GM12891 (cell line): ENCODE results near the gene NFATC2.

Source experiments
- PAX5 ChIP-seq: IDR thresholded peaks from 2 replicates; pipeline ENCODE4 v1.6.1; 2011; ENCODE audit warnings: low read length, moderate library complexity, mild to moderate bottlenecking; ENCODE audit not compliant: insufficient read depth, severe bottlenecking
- POLR2A ChIP-seq: IDR thresholded peaks from 2 replicates; pipeline ENCODE4 v1.6.1; 2011; ENCODE audit warnings: low read depth, low read length, control low read depth
- POLR2AphosphoS5 ChIP-seq: IDR thresholded peaks from 2 replicates; pipeline ENCODE4 v1.6.1; 2011; ENCODE audit warnings: low read depth, low read length, control low read depth
- POU2F2 ChIP-seq: IDR thresholded peaks from 2 replicates; pipeline ENCODE4 v1.6.1; 2011; ENCODE audit warnings: low read depth, mild to moderate bottlenecking, control low read depth, low read length, moderate library complexity
- SPI1 ChIP-seq: IDR thresholded peaks from 2 replicates; pipeline ENCODE4 v1.6.1; 2011; ENCODE audit warnings: low read depth, low read length, control low read depth
- TAF1 ChIP-seq: IDR thresholded peaks from 2 replicates; pipeline ENCODE4 v1.6.1; 2011; ENCODE audit warnings: low read depth, low read length, control low read depth

GRCh38 chr20:51387125-51387875 is 155.2 kb downstream of the NFATC2 start:
- TF ChIP-seq POLR2AphosphoS5 (no peak), POLR2A (no peak), TAF1 (no peak), PAX5 (no peak), SPI1 (no peak), POU2F2 (no peak)
